NCI-H345 treated with DMSO at 0.1 percent for 48 hours (cell line): ENCODE data around the gene GSTM1.

ENCODE experiments used
- DNase-seq: peaks from one replicate; lab custom pipeline; 2025; ENCODE audit not compliant: unreplicated experiment; lab: John Stamatoyannopoulos, UW

The GSTM1 gene

DNA sequence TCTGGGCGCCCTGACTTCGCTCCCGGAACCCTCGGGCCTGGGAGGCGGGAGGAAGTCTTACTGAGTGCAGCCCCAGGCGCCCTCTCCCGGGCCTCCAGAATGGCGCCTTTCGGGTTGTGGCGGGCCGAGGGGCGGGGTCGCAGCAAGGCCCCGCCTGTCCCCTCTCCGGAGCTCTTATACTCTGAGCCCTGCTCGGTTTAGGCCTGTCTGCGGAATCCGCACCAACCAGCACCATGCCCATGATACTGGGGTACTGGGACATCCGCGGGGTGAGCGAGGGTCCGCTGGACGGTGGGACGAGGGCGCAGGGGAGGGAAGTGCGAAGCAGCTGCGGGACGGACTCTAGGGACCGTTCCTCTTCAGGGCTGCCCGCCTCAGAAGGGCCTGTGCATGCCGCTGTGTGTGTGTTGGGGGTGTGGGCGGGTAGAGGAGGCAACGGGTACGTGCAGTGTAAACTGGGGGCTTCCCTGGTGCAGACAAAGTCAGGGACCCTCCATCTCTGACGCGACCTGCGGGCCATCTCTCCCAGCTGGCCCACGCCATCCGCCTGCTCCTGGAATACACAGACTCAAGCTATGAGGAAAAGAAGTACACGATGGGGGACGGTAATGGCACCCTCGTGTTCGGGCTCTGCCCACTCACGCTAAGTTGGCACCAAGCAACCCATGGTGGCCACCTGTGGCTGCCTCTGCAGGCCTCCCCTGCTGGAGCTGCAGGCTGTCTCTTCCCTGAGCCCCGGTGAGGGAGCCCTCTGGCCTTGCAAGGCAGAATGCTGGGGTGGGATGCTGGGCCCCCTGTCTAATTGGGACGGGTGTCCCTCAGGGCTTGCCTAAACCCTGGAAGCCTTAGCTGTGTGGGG is at the start of gene GSTM1:
TSS of gene GSTM1 (plus strand) at position 177 of the 859 bp plus-strand sequence. CDS start at position 234, 57 bp downstream.
- DNase-seq: no peak

DNA sequence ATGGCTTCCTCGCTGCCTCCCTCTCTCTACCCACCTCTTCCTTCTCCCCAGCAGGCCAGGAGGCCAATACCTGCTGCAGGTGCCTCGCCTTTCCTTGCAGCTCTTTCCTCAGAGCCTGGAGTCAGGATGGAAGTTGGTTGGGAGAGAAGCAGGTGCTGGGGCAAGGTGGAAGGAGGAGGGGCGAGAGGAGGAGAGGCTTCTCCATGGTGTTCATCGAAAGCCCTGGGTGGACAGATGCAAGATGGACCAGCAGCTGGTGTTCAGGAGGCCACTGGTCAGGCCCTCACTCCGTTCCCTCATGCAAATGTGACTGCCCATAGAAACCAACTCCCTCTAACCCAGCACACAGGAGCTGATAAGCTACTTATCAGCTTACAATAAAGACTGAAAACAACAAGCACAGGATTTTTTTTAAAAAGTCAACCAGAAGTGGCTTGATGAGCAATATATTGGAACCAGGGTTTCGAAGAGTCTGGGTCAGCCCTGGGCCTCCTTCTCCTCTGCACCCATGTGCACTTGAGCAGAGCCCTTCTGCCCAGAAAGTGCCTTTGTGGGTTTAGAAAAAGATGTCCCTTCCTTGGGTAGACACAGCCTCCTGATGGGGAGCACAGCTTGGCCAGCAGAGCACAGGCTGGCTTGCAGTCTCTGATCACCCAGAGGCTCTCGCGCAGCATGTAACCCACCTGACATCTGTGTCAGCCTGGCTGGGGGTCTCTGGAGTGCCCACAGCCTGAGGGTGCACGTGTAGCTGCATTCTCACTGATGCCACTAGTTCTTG is 48.4 kb upstream of the GSTM1 start:
- DNase-seq: no peak

DNA sequence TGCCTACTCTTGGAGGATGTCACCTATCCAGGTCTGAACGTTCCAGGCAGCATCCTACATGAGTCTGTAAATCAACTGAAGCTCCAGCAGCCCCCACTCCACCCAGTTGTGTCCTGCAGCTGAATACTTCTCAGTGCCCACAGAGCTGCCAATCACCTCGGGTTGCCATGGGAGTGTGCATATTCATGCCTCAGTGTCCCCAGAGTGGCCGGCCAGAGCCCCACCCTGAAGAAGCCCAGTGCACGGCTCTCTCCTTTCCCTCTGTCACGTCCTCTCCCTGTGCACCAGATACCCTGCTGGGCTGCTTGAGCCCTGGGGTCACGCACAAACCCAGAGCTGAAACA is 47.8 kb upstream of the GSTM1 start:
- no peak for DNase-seq

DNA sequence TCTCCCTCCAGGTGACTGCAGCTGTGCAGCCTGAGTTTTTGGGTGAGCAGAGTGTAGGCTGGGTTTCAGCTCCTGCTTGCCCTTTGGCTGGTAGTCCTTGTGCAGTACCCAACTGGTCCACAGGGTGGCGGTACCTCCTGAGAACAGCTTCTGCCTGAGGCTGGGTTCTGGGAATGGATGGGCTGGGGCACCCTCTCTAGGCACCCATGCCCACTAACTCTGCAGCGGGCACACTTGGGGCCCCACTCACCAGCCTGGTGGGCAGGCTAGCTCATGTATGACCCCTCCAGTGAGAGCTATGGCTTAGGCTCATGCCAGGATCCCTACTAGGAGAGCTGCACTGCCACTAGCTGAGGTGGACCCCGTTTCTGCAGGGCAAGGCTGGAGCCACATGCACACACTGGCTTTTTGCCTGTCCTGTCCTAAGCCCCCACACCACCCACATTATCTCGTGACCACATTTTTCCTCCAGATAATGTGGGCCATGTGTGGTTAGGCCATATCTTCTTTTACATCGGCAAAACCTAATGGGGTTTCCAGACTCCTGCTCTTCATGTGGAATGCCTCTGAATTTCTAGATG is 47.2 kb upstream of the GSTM1 start:
- DNase-seq: peak; percentile 28

DNA sequence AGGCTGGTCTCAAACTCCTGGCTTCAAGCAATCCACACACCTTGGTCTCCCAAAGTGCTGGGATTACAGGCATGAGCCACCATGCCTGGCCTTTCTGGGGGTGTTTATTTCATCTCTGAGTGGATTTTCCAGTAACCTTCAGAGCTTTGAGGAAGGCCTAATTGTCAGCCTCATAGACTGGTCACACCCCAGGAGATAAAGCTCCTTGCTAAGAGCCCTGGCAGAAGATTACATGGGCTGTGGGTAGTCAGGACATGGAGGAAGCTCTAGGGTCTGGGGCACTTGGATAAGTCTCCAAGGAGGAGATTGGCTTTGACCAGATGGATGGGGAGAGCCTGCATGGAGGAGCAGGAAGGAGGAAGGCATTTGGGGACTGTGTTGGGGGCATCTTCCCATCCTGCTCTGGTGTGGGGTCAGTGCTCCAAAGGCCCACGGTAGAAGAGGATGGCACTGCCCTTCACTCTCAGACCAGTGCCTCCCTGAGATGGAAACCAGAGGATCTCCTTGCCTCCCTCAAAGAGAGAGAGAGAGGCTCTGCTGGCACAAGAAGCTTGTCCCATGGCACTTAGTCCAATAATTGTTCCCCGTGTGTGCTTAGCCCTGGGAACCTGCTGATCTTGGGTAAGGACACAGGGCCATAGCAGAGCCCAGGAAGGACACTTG is 46.4 kb upstream of the GSTM1 start:
- DNase-seq: no peak

DNA sequence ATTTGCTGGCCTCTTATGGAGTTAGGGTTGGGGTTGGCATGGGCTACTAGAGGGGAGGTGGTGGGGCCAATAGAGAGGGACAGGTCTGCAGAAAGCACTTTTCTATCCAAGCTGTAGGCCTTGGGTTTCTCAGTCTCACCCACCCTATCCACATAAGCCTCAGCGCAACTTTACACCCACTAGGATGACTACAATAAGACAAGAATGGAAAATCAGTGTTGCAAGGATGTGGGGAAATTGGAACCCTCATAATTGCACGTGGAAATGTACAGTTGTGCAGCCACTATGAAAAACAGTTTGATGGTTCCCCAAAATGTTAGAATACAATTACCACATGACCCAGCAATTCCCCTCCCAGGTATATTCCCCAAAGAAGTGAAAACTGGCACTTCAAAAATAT is 45.8 kb upstream of the GSTM1 start:
- no peak for DNase-seq

DNA sequence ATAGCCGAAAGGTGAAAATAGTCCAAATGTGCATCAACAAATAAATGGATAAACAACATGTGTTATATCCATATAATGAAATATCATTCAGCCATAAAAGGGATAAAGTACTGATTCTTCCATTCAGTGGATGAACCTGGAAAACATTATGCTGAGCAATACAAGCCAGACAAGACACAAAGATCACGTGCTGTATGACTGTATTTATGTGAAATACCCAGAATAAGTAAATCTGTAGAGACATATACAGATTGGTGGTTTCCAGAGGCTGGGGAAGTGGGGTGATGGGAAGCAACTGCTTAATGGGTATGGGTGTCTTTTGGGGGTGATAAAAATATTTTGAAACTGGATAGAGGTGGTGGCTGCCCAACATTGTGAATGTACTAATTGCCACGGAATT is 45.0 kb upstream of the GSTM1 start:
- DNase-seq: no peak

DNA sequence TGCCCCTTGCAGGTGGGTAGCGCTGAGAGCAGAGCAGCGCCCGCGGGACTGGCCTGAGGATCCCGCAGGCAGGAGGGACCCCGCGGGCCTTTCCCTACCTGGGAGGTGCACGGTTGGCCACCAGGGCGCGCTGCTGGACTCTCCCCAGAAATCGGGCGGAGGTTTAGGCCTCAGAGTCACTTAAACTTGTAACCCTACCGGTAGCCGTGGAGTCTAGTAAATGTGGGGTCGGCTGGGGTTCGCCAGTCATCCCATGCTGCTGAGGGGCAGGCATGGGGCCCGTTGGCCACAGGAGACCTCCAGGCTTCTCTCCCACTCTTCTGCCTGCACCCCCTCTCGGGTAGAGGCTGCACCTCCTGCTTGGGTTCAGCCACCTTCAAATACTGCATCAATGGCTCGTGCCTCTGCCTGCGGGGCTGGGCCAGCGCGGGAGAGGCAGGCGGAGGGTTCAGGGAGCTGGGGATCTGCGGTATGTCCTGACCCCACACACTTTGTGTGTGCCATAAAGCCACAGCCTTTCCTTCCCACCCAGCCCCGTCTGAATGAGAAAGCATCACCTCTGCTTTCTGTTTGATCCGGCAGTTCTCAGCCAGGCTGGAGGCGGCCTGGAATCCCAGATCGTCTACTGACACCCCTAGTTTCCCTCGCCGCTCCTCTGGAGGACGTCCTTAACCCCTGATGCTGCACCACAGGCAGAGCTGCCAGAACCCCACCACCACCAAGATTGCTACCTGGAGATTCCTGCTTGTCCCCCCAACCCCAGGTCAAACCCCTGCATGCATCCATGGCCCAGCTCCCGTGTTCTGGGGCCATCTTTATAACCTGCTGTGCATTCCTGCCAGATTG is 44.0 kb upstream of the GSTM1 start:
- DNase-seq: no peak

DNA sequence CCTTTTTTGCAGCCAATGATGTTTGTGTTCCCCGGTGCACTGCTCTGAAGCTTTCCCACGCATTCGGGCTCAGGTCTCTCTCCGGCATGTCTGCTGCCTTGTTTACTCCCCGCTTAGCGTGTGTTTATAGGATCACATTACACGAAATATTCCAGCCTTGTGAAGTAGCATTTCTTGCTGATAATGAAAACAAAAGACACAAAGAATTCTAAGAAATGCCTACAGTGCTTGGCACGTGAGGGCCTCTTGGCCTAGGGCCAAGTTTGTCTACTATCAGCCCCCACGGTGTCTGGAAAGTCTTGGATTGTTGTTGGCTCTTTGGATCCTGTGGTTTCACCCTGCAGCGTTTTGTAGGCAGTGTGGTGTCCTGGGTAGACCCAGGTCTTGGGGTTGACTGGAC is 42.9 kb upstream of the GSTM1 start:
- DNase-seq: no peak

DNA sequence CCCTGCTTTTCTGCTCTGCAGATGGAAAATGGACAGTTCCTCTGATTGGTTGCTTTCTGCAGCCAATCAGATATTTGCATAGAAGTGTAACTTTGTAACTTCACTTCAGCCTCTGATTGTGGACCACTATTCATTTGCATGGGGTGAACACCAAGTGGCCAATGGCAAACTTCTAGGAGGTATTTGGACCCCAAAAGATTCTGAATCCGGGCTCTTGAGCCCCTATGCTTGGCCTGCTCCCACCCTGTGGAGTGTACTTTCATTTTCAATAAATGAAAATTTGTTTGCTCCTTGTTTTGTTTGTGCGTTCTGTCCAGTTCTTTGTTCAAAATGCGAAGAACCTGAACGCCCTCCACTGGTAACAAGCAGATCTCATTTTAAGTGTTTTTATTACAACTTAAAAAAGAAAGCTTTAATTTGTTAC is 38.1 kb upstream of the GSTM1 start:
- no peak for DNase-seq

DNA sequence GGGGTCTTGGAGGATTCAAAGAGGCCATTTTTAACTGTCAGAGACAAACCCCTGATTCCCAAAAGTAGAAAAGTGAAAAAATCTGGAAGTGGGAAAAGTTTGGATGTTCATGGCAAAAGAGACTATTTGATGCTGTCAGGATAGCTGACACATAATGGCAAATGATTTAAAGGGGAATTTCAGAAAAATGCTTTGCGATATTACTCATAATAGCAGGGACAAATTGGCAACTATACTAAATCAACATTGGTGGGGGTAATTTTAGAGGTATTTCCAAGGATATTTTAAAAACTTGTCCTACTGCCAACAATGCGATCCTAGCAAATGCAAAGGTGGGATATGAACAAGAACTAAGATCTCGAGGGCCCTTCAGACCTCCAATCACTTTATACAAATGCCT is 37.0 kb upstream of the GSTM1 start:
- no peak for DNase-seq

DNA sequence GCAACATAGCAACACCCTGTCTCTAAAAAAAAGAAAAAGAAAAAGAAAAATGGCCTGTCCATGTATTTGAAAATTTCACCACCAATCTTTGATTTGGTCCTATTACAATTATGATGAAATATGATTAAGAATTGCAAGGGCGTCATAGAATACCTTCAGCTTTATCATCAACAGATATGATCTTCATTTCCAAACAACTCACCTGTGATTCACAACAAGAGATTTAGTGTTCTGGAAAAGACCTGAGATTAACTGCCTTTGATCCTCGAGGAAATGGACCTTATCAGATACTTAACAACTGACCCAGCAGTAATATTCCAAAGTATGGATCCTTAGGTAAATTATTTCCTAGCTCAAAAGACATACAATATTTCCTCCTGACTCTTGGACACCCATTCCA is 35.2 kb upstream of the GSTM1 start:
- no peak for DNase-seq

DNA sequence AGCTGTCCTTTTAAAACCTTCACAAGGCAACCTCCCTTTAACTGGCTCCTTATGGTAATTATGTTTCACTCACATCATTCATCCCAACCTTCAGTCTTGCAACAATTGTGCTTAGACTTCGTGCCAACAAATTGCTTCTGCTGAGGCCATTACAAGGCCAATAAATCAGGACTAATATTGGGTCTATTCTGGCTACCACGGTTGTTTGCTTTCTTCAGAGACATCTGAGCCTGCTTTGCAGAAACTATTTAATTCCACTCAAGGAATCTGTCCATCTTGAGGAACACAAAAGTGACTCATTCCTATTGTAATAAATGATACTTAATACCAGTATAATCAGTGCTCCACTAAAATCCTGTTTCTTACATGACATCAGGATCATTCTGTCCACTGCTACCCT is 34.3 kb upstream of the GSTM1 start:
- DNase-seq: no peak

DNA sequence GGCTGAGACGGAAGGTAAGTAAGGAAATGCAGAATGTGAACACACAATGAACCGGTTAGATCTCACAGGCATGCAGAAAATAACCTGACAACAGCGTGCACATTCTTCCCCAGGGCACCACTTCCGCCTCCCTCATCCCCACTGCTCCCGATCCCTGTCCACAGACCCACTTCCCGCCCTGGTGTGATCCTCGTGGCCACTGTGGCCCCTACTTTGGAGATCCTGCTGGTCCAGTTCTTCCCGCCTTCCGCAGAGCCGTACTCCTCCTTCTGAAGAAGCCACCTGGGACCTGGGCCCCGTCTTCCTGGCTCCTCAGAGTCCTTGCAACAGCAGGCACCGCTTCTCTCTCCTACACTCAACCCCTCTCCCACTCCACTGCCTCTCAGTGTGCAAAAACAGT is 33.1 kb upstream of the GSTM1 start:
- DNase-seq: no peak

DNA sequence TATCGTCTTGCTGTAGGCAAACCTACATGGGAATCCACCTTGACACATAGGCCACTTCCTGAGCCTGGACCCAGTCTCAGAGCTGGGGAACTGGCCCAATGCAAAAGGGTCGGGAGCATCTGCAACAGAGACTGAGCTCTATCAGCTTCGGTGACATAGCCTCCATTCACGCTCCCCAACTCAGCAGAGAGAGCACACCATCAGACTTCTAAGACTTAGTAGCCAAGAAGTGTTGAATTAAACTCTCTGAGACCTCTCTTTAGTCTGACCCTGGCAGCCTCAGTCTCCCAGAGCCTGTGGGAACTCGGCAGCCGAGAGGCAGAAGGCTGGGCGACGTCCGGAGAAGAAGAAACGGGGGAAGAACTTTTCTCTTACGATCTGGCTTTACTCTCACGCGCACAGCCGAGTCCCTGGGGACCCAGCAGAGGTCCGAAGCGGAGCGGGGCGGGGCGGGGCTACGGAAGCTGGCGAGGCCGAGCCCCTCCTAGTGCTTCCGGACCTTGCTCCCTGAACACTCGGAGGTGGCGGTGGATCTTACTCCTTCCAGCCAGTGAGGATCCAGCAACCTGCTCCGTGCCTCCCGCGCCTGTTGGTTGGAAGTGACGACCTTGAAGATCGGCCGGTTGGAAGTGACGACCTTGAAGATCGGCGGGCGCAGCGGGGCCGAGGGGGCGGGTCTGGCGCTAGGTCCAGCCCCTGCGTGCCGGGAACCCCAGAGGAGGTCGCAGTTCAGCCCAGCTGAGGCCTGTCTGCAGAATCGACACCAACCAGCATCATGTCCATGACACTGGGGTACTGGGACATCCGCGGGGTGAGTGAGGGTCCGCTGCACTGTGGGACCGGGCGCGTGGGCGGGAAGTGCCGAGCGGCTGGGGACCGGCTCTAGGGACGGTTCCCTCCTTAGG is 31.8 kb upstream of the GSTM1 start, which contains the start of gene GSTM4:
TSS of gene GSTM4 (plus strand) at position 485 of the 905 bp plus-strand sequence. CDS start at position 776, 291 bp downstream.
- DNase-seq: peak; percentile 46

DNA sequence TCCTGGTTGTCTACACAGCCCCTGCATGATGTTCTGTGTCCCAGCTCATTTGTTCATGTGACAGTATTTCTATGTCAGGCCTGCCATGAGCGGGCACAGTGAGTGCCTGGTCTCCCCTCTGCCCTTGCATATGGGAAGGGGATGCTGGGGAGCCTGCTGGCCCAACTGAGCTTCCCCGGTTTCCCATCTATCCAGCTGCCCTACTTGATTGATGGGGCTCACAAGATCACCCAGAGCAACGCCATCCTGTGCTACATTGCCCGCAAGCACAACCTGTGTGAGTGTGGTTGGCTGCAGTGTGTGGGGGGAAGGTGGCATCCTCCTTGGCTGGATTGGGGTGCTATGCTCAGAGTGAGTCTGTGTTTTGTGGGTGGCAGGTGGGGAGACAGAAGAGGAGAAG is 30.2 kb upstream of the GSTM1 start:
- DNase-seq: no peak

DNA sequence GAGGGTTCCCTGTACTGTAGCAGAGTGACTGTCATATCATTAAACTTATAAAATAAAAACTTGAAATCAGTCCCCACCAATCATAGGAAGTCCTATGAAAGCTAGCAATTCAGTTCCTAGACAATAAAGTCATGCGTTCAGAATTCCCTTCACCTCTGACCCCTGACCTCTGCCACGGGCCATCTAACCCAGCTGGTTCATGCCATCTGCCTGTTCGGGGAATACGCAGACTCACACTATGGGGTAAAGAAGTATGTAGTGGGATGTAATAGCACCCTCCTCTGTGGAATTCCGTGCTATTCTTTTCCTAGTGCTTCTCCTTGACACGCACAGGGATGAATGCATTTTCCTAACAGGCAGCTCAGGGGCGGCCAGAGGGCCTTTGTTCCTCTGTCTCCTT is 29.6 kb upstream of the GSTM1 start:
- no peak for DNase-seq

DNA sequence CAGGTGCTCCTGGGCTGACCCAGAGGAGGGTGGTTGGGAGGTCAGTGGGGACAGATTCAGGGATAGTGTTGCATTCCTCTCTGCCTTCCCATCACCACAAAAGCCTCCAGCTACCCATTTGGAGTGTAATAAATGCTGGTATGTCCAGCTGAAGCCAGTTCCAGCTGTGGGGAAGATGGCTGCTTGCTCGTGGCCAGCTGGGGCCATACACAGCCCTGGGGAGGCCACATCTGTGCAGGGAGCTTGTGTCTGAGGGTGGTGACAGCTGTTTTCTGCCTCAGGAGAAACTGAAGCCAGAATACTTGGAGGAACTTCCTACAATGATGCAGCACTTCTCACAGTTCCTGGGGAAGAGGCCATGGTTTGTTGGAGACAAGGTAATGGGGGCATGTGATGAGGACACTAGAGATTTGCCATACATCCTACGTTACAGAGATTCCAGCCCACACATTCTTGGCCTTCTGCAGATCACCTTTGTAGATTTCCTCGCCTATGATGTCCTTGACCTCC is 29.0 kb upstream of the GSTM1 start:
- DNase-seq: no peak

DNA sequence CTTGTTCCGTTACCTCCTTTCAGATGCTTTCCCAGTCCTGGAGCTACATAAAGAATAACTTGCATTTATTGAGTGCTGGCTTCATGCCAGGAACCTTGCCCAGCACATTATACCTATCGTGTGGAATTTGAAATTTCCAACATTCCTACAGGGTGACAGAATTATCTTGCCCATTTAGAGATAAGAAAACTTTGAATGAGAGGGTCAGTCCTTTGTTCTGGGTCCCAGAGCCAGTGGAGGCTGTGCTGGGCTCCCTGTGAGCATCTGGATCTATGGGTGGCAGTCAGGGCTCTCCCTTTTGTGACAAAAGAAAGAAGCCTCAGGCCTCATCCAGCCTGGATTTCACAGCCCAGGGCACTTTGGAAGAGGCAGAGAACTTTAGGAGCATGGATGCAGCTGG is 28.5 kb upstream of the GSTM1 start:
- no peak for DNase-seq
